NCI-H82 (cell line): ENCODE data around the gene DCC.
A peak's percentile ranks its signal among the peaks of the same experiment; 100 is the strongest.

Experiments used
- DNase-seq: peaks from one replicate; lab custom pipeline; 2025; lab: John Stamatoyannopoulos, UW

The DCC gene

GRCh38 chr18:52504589-52504988 lies 164.6 kb downstream of the DCC start:
- DNase-seq: peak; percentile 9

DNA sequence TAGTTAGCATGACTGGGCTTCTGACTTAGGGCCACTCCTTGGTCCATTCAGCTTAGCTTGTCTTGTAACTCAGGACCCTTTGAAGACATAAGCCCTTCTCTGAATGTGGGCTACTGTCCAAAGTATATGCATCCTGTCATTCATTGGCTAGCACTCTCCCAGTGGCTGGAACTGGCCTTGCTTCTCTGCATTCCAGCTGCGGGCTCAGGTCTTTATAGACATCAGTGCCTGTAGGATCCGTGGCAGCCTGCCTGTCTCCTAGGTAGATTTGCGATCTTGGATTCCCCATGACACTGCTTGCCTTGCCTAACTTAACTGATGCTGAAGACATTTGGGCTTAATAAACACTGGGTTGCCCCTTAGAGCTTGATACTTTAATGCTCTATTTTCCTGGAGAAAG lies 170.1 kb downstream of the DCC start:
- no peak for DNase-seq

DNA sequence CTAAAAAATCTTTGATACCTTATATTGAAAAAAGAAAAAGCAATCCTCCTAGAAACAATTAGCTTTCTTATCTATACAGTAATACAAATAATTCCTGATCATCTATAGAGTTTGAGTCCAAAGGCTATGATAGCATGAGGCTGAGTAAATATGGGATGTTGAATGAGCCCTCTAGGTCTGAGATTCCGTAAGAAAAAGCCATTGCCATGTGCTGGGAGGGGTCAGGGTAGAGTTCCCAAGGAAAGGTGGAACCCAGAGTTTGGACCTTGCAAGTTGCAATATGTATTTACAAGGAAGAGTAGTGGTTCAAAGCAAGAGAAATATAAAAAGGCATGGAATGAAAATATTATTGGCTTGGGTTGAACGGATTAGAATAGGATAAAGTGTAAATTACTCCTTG lies 178.1 kb downstream of the DCC start:
- no peak for DNase-seq

DNA sequence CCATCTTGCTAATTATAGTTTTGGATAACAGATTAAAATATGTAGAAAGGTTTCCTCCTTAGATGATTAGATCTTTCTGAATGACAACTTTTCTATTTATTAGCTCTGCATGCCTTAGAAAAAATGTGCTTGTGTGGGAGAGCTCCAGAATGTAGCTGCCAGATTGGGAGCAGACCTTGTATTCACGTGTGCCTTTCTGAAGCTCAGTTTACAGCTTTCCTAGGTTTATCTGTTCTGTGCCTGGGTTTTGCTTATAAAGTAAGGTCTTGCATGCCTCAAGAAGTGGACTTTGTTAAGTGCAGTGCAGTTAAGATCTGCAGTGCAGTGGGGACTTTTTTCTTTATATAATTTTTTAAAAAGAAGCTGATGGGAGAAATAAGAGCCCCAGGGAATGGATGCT lies 179.0 kb downstream of the DCC start:
- no peak for DNase-seq

GRCh38 chr18:52523566-52523965 lies 183.6 kb downstream of the DCC start:
- no peak for DNase-seq

GRCh38 chr18:52531836-52532235 lies 191.8 kb downstream of the DCC start:
- no peak for DNase-seq

- no peak for DNase-seq
Observed at GRCh38 chr18:52536039-52536438, 196.0 kb downstream of the DCC start.

- no peak for DNase-seq
Observed at GRCh38 chr18:52537261-52537660, 197.3 kb downstream of the DCC start.

DNA sequence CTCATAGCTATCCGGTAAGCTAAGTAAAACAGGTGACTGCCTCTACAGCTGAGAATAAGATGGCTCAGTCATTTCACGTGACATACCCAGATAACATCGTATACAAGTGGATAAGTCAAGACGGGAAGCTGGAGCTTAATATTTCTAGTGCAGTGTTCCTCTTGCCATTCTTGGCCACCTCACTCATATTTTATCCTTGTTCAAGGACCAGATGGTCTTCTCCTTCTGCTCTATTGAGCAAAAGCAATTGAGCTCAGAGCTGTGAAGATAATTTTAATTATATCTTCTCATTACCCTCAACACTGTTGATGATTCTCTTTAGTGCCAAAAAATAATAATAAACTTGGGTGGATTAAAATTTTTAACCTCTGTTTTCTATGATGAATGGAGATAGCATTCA lies 201.1 kb downstream of the DCC start:
- DNase-seq: no peak

DNA sequence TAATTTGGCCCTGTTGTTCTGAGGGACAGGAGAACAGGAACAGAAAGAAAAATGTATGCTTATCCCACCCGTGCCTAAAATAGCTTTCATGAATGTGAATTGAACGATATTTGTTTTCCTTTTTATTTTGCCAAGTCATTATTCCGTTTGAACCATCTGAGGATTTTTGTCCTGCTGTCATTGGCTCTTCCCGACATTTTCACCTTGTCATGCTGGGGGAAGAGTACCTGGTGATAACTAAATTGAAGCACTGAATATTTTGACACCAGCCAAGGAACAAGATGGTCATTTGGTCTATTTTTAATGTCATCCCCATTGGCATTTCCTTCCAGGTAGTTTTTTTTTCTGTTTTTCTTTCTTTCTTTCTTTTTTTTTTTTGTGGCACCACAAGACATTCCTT lies 204.1 kb downstream of the DCC start:
- no peak for DNase-seq

GRCh38 chr18:52546686-52547346 lies 206.8 kb downstream of the DCC start:
- no peak for DNase-seq

DNA sequence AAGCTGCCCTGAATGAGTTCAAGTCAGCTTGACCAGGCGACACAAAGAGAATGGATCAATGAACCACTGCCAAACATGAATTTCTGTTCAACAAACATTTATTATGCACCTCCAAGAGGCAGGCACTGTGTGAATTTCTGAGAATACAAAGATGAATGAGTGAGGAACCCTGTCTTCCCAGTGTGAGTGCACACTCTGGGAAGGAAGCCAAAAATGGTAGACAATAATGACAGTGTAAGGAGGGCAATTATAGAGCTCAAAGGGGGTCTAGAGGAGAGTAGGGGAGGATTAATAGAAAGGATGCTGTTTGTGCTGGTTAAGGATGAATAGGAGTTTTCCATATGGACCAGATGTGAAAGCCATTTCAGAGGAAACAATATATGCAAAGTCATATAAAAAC lies 213.4 kb downstream of the DCC start:
- DNase-seq: no peak

DNA sequence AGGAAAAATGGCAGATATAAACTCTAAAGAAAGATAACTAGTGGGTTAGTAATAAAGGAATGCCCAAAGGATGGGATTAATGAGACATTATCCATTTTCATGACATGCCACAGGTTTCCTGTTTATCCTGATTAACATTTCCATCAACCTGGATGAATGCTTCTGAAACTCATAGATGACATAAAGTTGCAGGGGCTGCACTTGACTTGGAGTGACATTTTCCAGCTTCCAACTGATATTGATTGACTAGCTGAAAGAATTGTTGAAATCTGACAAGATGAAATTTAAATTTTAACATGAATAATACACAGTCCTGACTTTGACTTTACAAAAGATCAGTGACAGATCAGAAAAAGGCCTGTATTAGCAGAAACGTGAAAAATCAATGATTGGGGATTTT lies 214.2 kb downstream of the DCC start:
- DNase-seq: no peak

GRCh38 chr18:52567360-52567759 lies 227.4 kb downstream of the DCC start:
- no peak for DNase-seq

DNA sequence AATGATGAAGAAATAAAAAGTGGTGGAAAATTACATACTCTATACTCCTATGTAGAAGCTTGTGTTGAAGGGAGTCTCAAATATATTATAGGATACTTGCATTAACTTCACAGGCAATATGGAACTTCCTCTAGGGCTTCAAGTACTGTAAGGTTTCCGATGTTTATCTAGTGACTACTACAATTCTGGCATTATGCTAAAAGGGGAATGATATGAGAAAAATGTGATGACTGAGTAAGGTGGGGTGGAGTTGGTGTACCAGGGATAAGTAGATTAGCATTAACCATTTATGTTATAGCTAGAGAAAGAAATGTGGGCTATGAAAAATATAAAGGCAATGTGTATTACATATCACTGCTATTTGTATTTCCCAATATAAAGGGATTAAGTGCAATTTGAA lies 229.5 kb downstream of the DCC start:
- DNase-seq: peak; percentile 38

DNA sequence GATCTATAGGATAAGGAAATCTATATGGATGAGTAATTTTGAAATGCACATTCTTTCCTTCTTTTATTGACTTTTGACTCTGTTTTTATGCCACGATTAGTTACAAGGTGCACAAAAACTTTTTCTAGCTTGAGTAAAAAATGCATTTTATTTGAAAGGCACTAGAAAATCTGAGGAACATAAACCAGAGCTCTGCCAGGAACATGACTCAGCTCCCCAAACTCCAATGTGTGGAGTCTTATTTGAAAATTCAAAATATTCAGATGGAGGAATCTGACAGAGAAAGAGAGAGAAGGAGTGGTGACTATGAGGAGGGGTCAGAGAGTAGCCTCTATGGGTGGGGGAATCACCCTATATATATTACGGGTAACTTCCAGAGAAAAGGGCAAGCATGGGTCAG lies 231.0 kb downstream of the DCC start:
- DNase-seq: no peak

- DNase-seq: peak; percentile 91
Observed at GRCh38 chr18:52572036-52573000, 232.3 kb downstream of the DCC start.

DNA sequence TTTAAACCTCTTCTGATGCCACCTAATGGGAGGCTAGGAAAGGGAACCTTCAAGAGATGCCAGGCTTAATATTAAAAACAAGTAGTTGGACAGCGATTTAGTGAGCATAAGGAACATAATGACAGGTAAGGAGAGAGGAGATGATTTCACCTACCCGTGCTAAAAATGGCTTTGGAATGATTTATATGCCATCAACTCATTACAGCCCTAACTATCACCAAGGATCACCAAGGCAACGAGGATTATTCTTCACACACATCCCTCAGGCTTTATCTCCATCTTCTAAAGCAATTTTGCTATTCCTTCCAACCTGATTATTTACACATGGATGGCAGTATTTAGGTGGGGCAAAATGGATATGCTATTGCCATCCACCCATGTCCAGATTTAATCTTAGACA lies 237.8 kb downstream of the DCC start:
- DNase-seq: peak; percentile 43

- DNase-seq: no peak
Observed at GRCh38 chr18:52582061-52582460, 242.1 kb downstream of the DCC start.

GRCh38 chr18:52582516-52582915 lies 242.5 kb downstream of the DCC start:
- no peak for DNase-seq

DNA sequence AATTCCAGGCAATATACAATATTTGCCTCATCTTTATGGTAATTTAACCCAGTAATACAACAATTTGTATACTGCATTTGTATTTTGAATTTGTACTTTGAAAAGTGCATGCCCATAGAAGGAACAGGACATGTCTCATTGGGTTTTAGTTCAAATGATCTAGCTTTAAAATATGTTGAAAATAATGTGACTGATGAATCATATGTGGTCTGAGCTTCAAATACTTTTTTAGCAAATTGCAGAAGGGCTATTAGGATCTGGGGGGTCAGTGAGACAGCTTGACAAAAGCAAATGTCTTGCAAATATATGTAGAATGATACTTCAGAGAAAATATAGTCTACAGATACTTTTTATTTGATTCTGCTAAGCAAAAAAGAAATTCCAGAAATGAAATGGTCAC lies 248.9 kb downstream of the DCC start:
- no peak for DNase-seq

DNA sequence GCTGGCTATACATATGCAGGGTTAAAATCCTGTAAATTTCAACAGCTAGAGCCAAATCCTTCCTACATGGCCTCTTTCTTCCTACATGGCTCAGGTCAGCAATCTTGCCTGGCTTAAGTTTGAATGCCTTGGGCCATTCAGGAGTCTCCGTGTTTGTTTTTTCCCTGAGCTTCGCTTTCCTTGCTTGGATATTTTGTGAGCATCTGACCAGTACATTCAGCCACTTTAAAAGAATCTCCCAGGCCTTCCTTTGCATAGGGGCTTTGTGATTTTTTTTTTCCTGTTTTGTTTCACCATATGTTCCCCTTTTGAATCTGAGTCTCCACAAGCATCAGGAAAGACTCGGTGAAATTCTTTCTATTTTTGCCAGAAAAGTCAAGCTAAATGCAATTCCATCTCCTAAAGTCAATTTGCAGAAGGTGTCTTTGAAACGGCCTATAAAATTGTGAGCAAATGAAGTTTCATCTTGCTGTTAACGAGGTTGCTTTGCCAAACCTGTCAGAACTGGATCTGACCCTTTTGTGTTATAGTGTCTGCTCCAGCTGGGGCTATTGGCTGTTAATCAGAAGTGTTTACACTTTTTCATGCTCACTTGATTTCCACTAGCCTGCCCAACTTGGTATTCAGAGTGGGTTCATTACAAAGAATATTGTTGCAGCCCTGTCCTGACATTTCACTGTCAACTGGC lies 256.9 kb downstream of the DCC start:
- no peak for DNase-seq

- peak; percentile 77 for DNase-seq
Observed at GRCh38 chr18:52598921-52599320, 258.9 kb downstream of the DCC start.
